NT2/D1 (cell line): Measurements from ENCODE around the gene MT1H.

Experiments used
- DNase-seq: peaks from one replicate; pipeline ENCODE4 v3.0.0-alpha.2; 2011; ENCODE audit warnings: low read depth, low spot score
- H3K27me3 ChIP-seq: 2 replicates; pipeline ENCODE4 v1.6.0; 2011; ENCODE audit warnings: mild to moderate bottlenecking; ENCODE audit not compliant: insufficient read length, insufficient read depth
- H3K36me3 ChIP-seq: 2 replicates; pipeline ENCODE4 v1.6.1; 2011; ENCODE audit warnings: mild to moderate bottlenecking, low read length, mixed read lengths; ENCODE audit not compliant: insufficient read depth, insufficient read length
- H3K4me1 ChIP-seq: 2 replicates; pipeline ENCODE4 v1.5.1; 2011; ENCODE audit not compliant: insufficient read depth, insufficient read length
- H3K4me3 ChIP-seq: 2 replicates; pipeline ENCODE4 v1.5.1; 2011; ENCODE audit warnings: low read depth; ENCODE audit not compliant: insufficient read length
- H3K9ac ChIP-seq: 2 replicates; pipeline ENCODE4 v1.6.0; 2011; ENCODE audit warnings: low read depth; ENCODE audit not compliant: insufficient read length
- H3K9me3 ChIP-seq: 2 replicates; pipeline ENCODE4 v1.5.1; 2011; ENCODE audit warnings: mild to moderate bottlenecking, low read length; ENCODE audit not compliant: insufficient read depth
- SUZ12 ChIP-seq: IDR thresholded peaks from 2 replicates; pipeline ENCODE4 v1.6.1; 2011; ENCODE audit not compliant: insufficient read length, insufficient read depth; ENCODE audit errors: extremely low read depth
- YY1 ChIP-seq: IDR thresholded peaks from 2 replicates; pipeline ENCODE4 v1.6.1; 2011; ENCODE audit not compliant: insufficient read length, insufficient read depth
- ZNF274 ChIP-seq: IDR thresholded peaks from 2 replicates; pipeline ENCODE4 v1.6.1; 2011; ENCODE audit warnings: mild to moderate bottlenecking, low read depth, low read length

MT1H gene

GRCh38 chr16:56645838-56646237, 23.8 kb upstream of the MT1H start:
- DNase-seq: no peak
- TF ChIP-seq ZNF274 (no peak), YY1 (no peak), SUZ12 (no peak)
- no peaks in the 10 kb centered on the region for H3K9me3 ChIP-seq
- no peak overlapping the region for H3K4me3 ChIP-seq
- H3K36me3 ChIP-seq: no peaks in the 10 kb centered on the region
- peaks cover 5% of the 10 kb centered on the region for H3K4me1 ChIP-seq
- peaks cover 3% of the 10 kb centered on the region for H3K27me3 ChIP-seq
- no peak overlapping the region for H3K9ac ChIP-seq

GRCh38 chr16:56647641-56648431, 21.8 kb upstream of the MT1H start:
- H3K36me3 ChIP-seq: no peaks in the 10 kb centered on the region
- H3K9ac ChIP-seq: no peak overlapping the region
- H3K4me1 ChIP-seq: peaks cover 9% of the 10 kb centered on the region
- no peaks in the 10 kb centered on the region for H3K9me3 ChIP-seq
- DNase-seq: no peak
- no peak for TF ChIP-seq ZNF274
- TF ChIP-seq YY1: no peak
- peaks cover 7% of the 10 kb centered on the region for H3K27me3 ChIP-seq
- H3K4me3 ChIP-seq: no peak overlapping the region

GRCh38 chr16:56649271-56649670, 20.3 kb upstream of the MT1H start:
- H3K4me3 ChIP-seq: no peak overlapping the region
- TF ChIP-seq YY1 (no peak), SUZ12 (no peak), ZNF274 (no peak)
- H3K27me3 ChIP-seq: peaks cover 7% of the 10 kb centered on the region
- DNase-seq: no peak
- no peak overlapping the region for H3K9ac ChIP-seq
- no peaks in the 10 kb centered on the region for H3K9me3 ChIP-seq
- H3K36me3 ChIP-seq: no peaks in the 10 kb centered on the region
- peaks cover 4% of the 10 kb centered on the region for H3K4me1 ChIP-seq

- Histone ChIP-seq H3K9ac (no peak overlapping the region), H3K9me3 (no peaks in the 10 kb centered on the region), H3K36me3 (no peaks in the 10 kb centered on the region), H3K4me1 (peaks cover 4% of the 10 kb centered on the region), H3K4me3 (no peak overlapping the region), H3K27me3 (peaks cover 4% of the 10 kb centered on the region)
- TF ChIP-seq ZNF274 (no peak), YY1 (no peak), SUZ12 (no peak)
- DNase-seq: no peak
These were observed 19.8 kb upstream of the MT1H start for GRCh38 chr16:56649820-56650219.

GRCh38 chr16:56651586-56651985, 18.0 kb upstream of the MT1H start, which contains the start of gene MT1B:
Gene MT1B, plus strand, starts transcription at chr16:56651886. Its CDS starts 68 bp downstream, at chr16:56651954.
- H3K9me3 ChIP-seq: no peaks in the 10 kb centered on the region
- H3K4me3 ChIP-seq: no peak within 1 kb of the TSS
- peaks cover 4% of the 10 kb centered on the region for H3K4me1 ChIP-seq
- peaks cover 4% of the 10 kb centered on the region for H3K27me3 ChIP-seq
- H3K36me3 ChIP-seq: no peaks in the 10 kb centered on the region
- no peak for DNase-seq
- TF ChIP-seq SUZ12 (no peak), ZNF274 (no peak), YY1 (no peak)
- H3K9ac ChIP-seq: no peak within 1 kb of the TSS

- Histone ChIP-seq H3K4me3 (no peak overlapping the region), H3K27me3 (peaks cover 4% of the 10 kb centered on the region), H3K36me3 (no peaks in the 10 kb centered on the region)
These were observed 17.0 kb upstream of the MT1H start for GRCh38 chr16:56652600-56652999.

GRCh38 chr16:56653218-56653617, 16.4 kb upstream of the MT1H start:
- peaks cover 4% of the 10 kb centered on the region for H3K27me3 ChIP-seq
- H3K9ac ChIP-seq: no peak overlapping the region
- no peak for DNase-seq
- H3K36me3 ChIP-seq: no peaks in the 10 kb centered on the region
- no peak overlapping the region for H3K4me3 ChIP-seq
- no peaks in the 10 kb centered on the region for H3K9me3 ChIP-seq
- TF ChIP-seq SUZ12 (no peak), YY1 (no peak), ZNF274 (no peak)
- H3K4me1 ChIP-seq: peaks cover 4% of the 10 kb centered on the region

More at GRCh38 chr16:56652600-56652999, 17.0 kb upstream of the MT1H start:
- peaks cover 4% of the 10 kb centered on the region for H3K4me1 ChIP-seq
- TF ChIP-seq ZNF274: no peak
- TF ChIP-seq SUZ12: no peak
- TF ChIP-seq YY1: no peak
- no peak for DNase-seq
- H3K9ac ChIP-seq: no peak overlapping the region
- no peaks in the 10 kb centered on the region for H3K9me3 ChIP-seq
